Thyroid gland (tissue), 4 donors: Measurements from ENCODE around the gene WDFY4.

Source experiments
- POLR2A ChIP-seq, 2 donors: fragments of 450-650 bp; IDR thresholded peaks; one replicate each; pipeline ENCODE4 v1.6.1; 2017; ENCODE audit warnings: antibody characterized with exemption in 2 of 2, mild to moderate bottlenecking in 2 of 2, moderate library complexity in 1 of 2
- TF ChIP-seq, protein P1 (sequence below), 6 experiments: fragments of 200-600 bp in 3 of 6; fragments of 450-650 bp in 3 of 6; sonication (generic) in 3 of 6; IDR thresholded peaks; one replicate each; pipeline ENCODE4 v1.5.1; 2016 to 2019; ENCODE audit warnings: antibody characterized with exemption in 6 of 6, mild to moderate bottlenecking in 2 of 6, inconsistent platforms in 1 of 6, moderate library complexity in 1 of 6

DNA sequence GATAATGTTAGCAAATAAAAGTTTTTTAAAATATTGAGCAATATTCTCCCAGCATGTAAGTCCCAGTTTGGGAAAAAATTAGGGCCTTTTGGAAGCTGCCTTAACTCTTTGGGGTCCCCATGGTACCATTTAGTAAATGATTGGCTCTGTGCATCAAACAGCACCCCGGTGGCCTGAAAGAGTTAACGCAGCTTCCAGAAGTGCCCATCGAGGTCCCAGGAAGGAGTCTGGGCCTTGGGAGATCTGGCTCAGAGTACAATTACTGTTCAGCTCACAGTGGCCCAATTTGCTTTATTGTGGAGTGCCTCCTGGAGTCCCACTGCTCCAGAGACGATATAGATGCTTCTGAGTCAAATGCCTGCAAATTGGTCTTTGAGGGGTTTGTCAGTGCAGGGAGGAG, 31.7 kb downstream of the WDFY4 start:
- TF ChIP-seq, protein P1, sequence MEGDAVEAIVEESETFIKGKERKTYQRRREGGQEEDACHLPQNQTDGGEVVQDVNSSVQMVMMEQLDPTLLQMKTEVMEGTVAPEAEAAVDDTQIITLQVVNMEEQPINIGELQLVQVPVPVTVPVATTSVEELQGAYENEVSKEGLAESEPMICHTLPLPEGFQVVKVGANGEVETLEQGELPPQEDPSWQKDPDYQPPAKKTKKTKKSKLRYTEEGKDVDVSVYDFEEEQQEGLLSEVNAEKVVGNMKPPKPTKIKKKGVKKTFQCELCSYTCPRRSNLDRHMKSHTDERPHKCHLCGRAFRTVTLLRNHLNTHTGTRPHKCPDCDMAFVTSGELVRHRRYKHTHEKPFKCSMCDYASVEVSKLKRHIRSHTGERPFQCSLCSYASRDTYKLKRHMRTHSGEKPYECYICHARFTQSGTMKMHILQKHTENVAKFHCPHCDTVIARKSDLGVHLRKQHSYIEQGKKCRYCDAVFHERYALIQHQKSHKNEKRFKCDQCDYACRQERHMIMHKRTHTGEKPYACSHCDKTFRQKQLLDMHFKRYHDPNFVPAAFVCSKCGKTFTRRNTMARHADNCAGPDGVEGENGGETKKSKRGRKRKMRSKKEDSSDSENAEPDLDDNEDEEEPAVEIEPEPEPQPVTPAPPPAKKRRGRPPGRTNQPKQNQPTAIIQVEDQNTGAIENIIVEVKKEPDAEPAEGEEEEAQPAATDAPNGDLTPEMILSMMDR (IDR thresholded peaks at IDR 0.05) = no peak
- no peak for TF ChIP-seq POLR2A (IDR thresholded peaks at IDR 0.05)
